OCI-LY7 (cell line): ENCODE measurements around the gene GNAQ. TPM values are rescaled to one million over a fixed set of nuclear protein-coding genes. Genes with fewer than 3 reads are reported as not detected.

Experiments
- BruUV-seq: library from RNA; stranded (reverse); fragments of 400-500 nt; replicated peaks from 2 replicates; lab custom pipeline; 2021; lab: Mats Ljungman, UMichigan
- CTCF ChIA-PET: fragments of 300-600 bp; sonication (Branson Sonifier 250); formaldehyde crosslinking; loops from one replicate; lab custom pipeline; 2022; ENCODE audit warnings: antibody characterized with exemption; ENCODE audit not compliant: unreplicated experiment; lab: Charles Lee
- POLR2A ChIA-PET: fragments of 300-600 bp; sonication (Branson Sonifier 250); formaldehyde crosslinking; loops from one replicate; lab custom pipeline; 2022; ENCODE audit warnings: antibody characterized with exemption; lab: Charles Lee
- DNase-seq: peaks from one replicate; pipeline ENCODE4 v3.0.0-alpha.2; 2015; ENCODE audit warnings: low spot score
- H2AFZ ChIP-seq: fragments of 200-600 bp; sonication (generic), shearing (Covaris generic); 2 replicates; pipeline ENCODE4 v1.6.1; 2014; ENCODE audit warnings: mild to moderate bottlenecking, antibody characterized with exemption, low read length, moderate library complexity
- H3K27ac ChIP-seq: fragments of 200-600 bp; sonication (generic); 2 replicates; pipeline ENCODE4 v1.5.1; 2014; ENCODE audit warnings: mixed run types, low read depth, mild to moderate bottlenecking, moderate library complexity, low read length, inconsistent platforms; ENCODE audit not compliant: poor library complexity, severe bottlenecking
- H3K36me3 ChIP-seq: fragments of 200-600 bp; sonication (generic); 2 replicates; pipeline ENCODE4 v1.6.1; 2014; ENCODE audit warnings: mild to moderate bottlenecking, antibody characterized with exemption, low read length, moderate library complexity, mixed read lengths; ENCODE audit not compliant: insufficient read depth
- H3K4me1 ChIP-seq: fragments of 200-600 bp; sonication (generic); 2 replicates; pipeline ENCODE4 v1.5.1; 2014; ENCODE audit warnings: mild to moderate bottlenecking, low read length; ENCODE audit not compliant: insufficient read depth, poor library complexity, severe bottlenecking
- H3K4me2 ChIP-seq: fragments of 200-600 bp; sonication (generic); 2 replicates; pipeline ENCODE4 v1.6.1; 2014; ENCODE audit warnings: mild to moderate bottlenecking, low read length
- H3K4me3 ChIP-seq: fragments of 200-600 bp; sonication (generic); 2 replicates; pipeline ENCODE4 v1.5.1; 2014; ENCODE audit warnings: mild to moderate bottlenecking, low read depth, low read length; ENCODE audit not compliant: poor library complexity, severe bottlenecking
- H3K79me2 ChIP-seq: fragments of 200-600 bp; sonication (generic); 2 replicates; pipeline ENCODE4 v1.6.1; 2016; ENCODE audit warnings: low read depth, mild to moderate bottlenecking, low read length, moderate library complexity, mixed read lengths; ENCODE audit not compliant: insufficient read depth
- H3K9me2 ChIP-seq: fragments of 200-600 bp; sonication (generic); 2 replicates; pipeline ENCODE4 v1.6.1; 2016; ENCODE audit warnings: mild to moderate bottlenecking, low read length, mixed read lengths; ENCODE audit not compliant: insufficient read depth
- H3K9me3 ChIP-seq: fragments of 200-600 bp; sonication (generic); 2 replicates; pipeline ENCODE4 v1.6.1; 2014; ENCODE audit warnings: mild to moderate bottlenecking, mixed run types, low read length, mixed read lengths
- H4K20me1 ChIP-seq: fragments of 200-600 bp; sonication (generic); 2 replicates; pipeline ENCODE4 v1.6.1; 2014; ENCODE audit warnings: mild to moderate bottlenecking, antibody characterized with exemption, low read length, moderate library complexity, mixed read lengths; ENCODE audit not compliant: insufficient read depth
- CTCF ChIP-seq: fragments of 200-600 bp; sonication (generic); conservative IDR thresholded peaks from 2 replicates; pipeline ENCODE4 v1.5.1; 2014; ENCODE audit warnings: mild to moderate bottlenecking, antibody characterized with exemption, low read length, moderate library complexity, mixed read lengths
- EZH2phosphoT487 ChIP-seq: fragments of 200-600 bp; sonication (generic); IDR thresholded peaks from 2 replicates; pipeline ENCODE4 v1.6.1; 2018; ENCODE audit warnings: low read depth, borderline replicate concordance, mild to moderate bottlenecking, mixed run types, antibody characterized with exemption, low read length, moderate library complexity, mixed read lengths
- intact Hi-C: fragments of 100-400 bp; cut with micrococcal nuclease; formaldehyde crosslinking; loops from one replicate; pipeline ENCODE4 v1.10.0; 2022; ENCODE audit not compliant: unreplicated experiment
- total RNA-seq, 2 experiments: library from RNA; depleted of rRNA in 1 of 2; stranded (reverse); fragments of >200 nt in 1 of 2; shearing (Covaris generic) in 1 of 2; gene quantifications; 2 replicates each; pipeline ENCODE4 v1.2.3, GENCODE V29; 2014 to 2022

The GNAQ gene
- total RNA-seq, 2 experiments from 2014 or later: not detected

DNA sequence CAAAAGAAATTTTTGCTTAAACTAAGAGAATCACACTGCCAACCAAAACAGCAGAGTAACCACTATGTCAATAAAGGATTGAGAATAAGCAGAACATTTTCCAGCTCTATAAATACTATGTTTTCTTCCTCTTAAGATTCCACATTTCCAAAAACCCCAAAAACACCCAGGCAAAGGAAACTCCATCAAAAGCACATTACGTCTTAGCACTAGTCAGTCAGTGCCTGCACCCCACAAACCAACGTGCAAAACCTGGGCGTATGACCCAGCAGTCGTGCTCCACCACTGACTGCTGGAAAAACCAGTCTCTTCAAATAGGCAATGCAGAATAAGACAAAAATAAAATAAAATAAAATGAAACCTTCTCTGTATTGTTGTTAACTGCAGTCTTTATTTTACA lies 85.3 kb downstream of the GNAQ start:
- no peak for TF ChIP-seq EZH2phosphoT487
- no peak for TF ChIP-seq CTCF
- POLR2A ChIA-PET: no interaction called here
- H3K4me3 ChIP-seq: no peak overlapping the region

DNA sequence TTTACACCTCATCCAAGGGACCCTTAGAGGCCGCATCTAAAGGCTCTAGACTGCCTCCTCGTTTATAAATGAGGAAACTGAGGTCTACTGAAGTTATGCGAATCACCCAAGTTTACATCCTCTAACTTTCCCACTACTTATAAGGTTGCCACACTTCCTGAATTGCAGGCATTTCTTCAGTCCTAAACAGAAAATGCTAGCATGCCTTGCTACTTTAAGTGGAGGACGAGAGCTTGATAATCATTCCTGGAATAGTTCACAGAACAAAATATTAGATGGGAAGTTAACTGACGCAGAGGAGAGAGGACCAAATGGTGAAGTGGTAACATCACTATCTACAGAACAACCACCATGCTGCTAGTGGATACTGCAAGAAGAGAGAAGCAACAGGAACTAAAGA lies 85.8 kb downstream of the GNAQ start:
- no peaks in the 10 kb centered on the region for H4K20me1 ChIP-seq
- no peak overlapping the region for H3K4me3 ChIP-seq
- H2AFZ ChIP-seq: no peak overlapping the region
- no peak for DNase-seq
- intact Hi-C loops: no loop called here
- H3K9me2 ChIP-seq: no peaks in the 10 kb centered on the region
- no peaks in the 10 kb centered on the region for H3K36me3 ChIP-seq
- no peak overlapping the region for H3K27ac ChIP-seq
- POLR2A ChIA-PET: no interaction called here
- H3K79me2 ChIP-seq: no peaks in the 10 kb centered on the region
- no TSS peak for BruUV-seq
- no peak overlapping the region for H3K4me2 ChIP-seq
- H3K9me3 ChIP-seq: no peaks in the 10 kb centered on the region
- CTCF ChIA-PET: no interaction called here
- H3K4me1 ChIP-seq: no peaks in the 10 kb centered on the region
- TF ChIP-seq EZH2phosphoT487: no peak
- TF ChIP-seq CTCF: no peak

More for the DNA sequence above, 85.3 kb downstream of the GNAQ start:
- H3K36me3 ChIP-seq: no peaks in the 10 kb centered on the region
- no peak overlapping the region for H3K27ac ChIP-seq
- no peaks in the 10 kb centered on the region for H3K9me2 ChIP-seq
- no peak for DNase-seq
- no peak overlapping the region for H2AFZ ChIP-seq
- CTCF ChIA-PET: no interaction called here
- intact Hi-C loops: no loop called here
- H3K4me2 ChIP-seq: no peak overlapping the region
- no peaks in the 10 kb centered on the region for H3K9me3 ChIP-seq
- BruUV-seq: no TSS peak
- H3K79me2 ChIP-seq: no peaks in the 10 kb centered on the region
- no peaks in the 10 kb centered on the region for H4K20me1 ChIP-seq
- no peaks in the 10 kb centered on the region for H3K4me1 ChIP-seq

- POLR2A ChIA-PET: no interaction called here
- BruUV-seq: no TSS peak
Measured at GRCh38 chr9:77944556-77945243, 86.9 kb downstream of the GNAQ start.

More at GRCh38 chr9:77944556-77945243, 86.9 kb downstream of the GNAQ start:
- Histone ChIP-seq H3K4me2 (no peak overlapping the region), H3K36me3 (no peaks in the 10 kb centered on the region), H3K9me2 (no peaks in the 10 kb centered on the region), H3K4me1 (no peaks in the 10 kb centered on the region), H3K79me2 (no peaks in the 10 kb centered on the region), H3K9me3 (no peaks in the 10 kb centered on the region), H3K27ac (no peak overlapping the region), H2AFZ (no peak overlapping the region), H4K20me1 (no peaks in the 10 kb centered on the region), H3K4me3 (no peak overlapping the region)
- CTCF ChIA-PET: no interaction called here
- intact Hi-C loops: no loop called here
- no peak for DNase-seq
- no peak for TF ChIP-seq EZH2phosphoT487
- TF ChIP-seq CTCF: no peak
